ENCODE results near the gene PPP5C. TPM values are rescaled to one million over a fixed set of nuclear protein-coding genes. Genes with fewer than 3 reads are reported as not detected.

The PPP5C gene
- polyA plus RNA-seq, 1 donor from 2014 or later = 99.3 TPM

GRCh38 chr19:46422344-46422743, 75.5 kb downstream of the PPP5C start:
- H3K4me3 ChIP-seq (ENCODE audit: low read length) = no peak overlapping the region
- H2AFZ ChIP-seq (ENCODE audit: low read depth, low read length) = no peak overlapping the region
- no peaks in the 10 kb centered on the region for H3F3A ChIP-seq (ENCODE audit: insufficient read depth, low read length, poor library complexity, severe bottlenecking)
- no peaks in the 10 kb centered on the region for H3K36me3 ChIP-seq (ENCODE audit: insufficient read depth, low read length)
- peaks cover 7% of the 10 kb centered on the region for H3K79me2 ChIP-seq (replicated peaks; ENCODE audit: insufficient read depth, low read length)
- no peak for TF ChIP-seq SMC3 (conservative IDR thresholded peaks at IDR 0.05; ENCODE audit: poor library complexity)
- TF ChIP-seq POLR2AphosphoS5 (IDR thresholded peaks at IDR 0.05) = no peak
- no peak for TF ChIP-seq MXI1 (conservative IDR thresholded peaks at IDR 0.05; ENCODE audit: poor library complexity, severe bottlenecking)
- no peak for TF ChIP-seq REST (IDR thresholded peaks at IDR 0.05; ENCODE audit: borderline replicate concordance)
- no peak for TF ChIP-seq EZH2 (IDR thresholded peaks at IDR 0.05; ENCODE audit: borderline replicate concordance, insufficient read depth, low read length, poor library complexity, severe bottlenecking)
- no peak for TF ChIP-seq TAF1 (IDR thresholded peaks at IDR 0.05; ENCODE audit: low read depth)
- TF ChIP-seq, protein P1, sequence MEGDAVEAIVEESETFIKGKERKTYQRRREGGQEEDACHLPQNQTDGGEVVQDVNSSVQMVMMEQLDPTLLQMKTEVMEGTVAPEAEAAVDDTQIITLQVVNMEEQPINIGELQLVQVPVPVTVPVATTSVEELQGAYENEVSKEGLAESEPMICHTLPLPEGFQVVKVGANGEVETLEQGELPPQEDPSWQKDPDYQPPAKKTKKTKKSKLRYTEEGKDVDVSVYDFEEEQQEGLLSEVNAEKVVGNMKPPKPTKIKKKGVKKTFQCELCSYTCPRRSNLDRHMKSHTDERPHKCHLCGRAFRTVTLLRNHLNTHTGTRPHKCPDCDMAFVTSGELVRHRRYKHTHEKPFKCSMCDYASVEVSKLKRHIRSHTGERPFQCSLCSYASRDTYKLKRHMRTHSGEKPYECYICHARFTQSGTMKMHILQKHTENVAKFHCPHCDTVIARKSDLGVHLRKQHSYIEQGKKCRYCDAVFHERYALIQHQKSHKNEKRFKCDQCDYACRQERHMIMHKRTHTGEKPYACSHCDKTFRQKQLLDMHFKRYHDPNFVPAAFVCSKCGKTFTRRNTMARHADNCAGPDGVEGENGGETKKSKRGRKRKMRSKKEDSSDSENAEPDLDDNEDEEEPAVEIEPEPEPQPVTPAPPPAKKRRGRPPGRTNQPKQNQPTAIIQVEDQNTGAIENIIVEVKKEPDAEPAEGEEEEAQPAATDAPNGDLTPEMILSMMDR (IDR thresholded peaks at IDR 0.05; ENCODE audit: poor library complexity, severe bottlenecking) = no peak
- TF ChIP-seq RAD21 (conservative IDR thresholded peaks at IDR 0.05) = no peak
- TF ChIP-seq EP300 (conservative IDR thresholded peaks at IDR 0.05; ENCODE audit: poor library complexity, severe bottlenecking) = no peak
- H3K27me3 ChIP-seq (ENCODE audit: insufficient read depth, low read depth, low read length) = no peaks in the 10 kb centered on the region
- H3K27ac ChIP-seq (ENCODE audit: low read length) = no peak overlapping the region
- H3K4me2 ChIP-seq (ENCODE audit: low read length) = no peak overlapping the region
- no peaks in the 10 kb centered on the region for H4K20me1 ChIP-seq (ENCODE audit: insufficient read depth)
- H3K9me2 ChIP-seq (ENCODE audit: insufficient read depth, low read length) = no peaks in the 10 kb centered on the region
- H3K9me3 ChIP-seq (ENCODE audit: low read length) = no peaks in the 10 kb centered on the region
- no peak overlapping the region for H3K9ac ChIP-seq (ENCODE audit: low read length)

DNA sequence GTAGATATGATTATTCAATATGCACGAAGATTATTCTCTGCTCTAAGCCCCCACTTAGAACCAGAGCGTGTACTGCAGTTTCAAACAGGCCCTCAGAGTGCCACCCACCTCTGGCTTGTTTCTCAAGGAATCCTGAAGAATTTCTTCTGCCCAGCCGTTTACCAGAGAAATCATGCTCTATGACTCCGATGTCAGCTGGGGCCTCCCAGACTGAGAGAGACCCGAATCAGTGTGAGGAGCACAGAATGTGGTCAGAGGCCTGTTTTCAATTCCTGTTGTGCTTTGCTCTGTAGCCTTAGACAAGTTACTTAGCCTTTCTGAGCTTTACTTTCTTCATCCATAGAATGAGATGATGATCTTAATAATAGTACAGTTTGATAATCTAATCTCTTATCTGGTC, 76.3 kb downstream of the PPP5C start:
- Histone ChIP-seq H3K79me2 (replicated peaks; ENCODE audit: insufficient read depth, low read length) (peaks cover 15% of the 10 kb centered on the region), H3K4me3 (ENCODE audit: low read length) (no peak overlapping the region), H3K9me3 (ENCODE audit: low read length) (no peaks in the 10 kb centered on the region), H3F3A (ENCODE audit: insufficient read depth, low read length, poor library complexity, severe bottlenecking) (no peaks in the 10 kb centered on the region), H2AFZ (ENCODE audit: low read depth, low read length) (no peak overlapping the region), H3K36me3 (ENCODE audit: insufficient read depth, low read length) (no peaks in the 10 kb centered on the region), H3K4me2 (ENCODE audit: low read length) (no peak overlapping the region), H3K9me2 (ENCODE audit: insufficient read depth, low read length) (no peaks in the 10 kb centered on the region), H4K20me1 (ENCODE audit: insufficient read depth) (no peaks in the 10 kb centered on the region), H3K27ac (ENCODE audit: low read length) (no peak overlapping the region), H3K9ac (ENCODE audit: low read length) (no peak overlapping the region), H3K27me3 (ENCODE audit: insufficient read depth, low read depth, low read length) (no peaks in the 10 kb centered on the region)
- no peak for TF ChIP-seq REST (IDR thresholded peaks at IDR 0.05; ENCODE audit: borderline replicate concordance)
- TF ChIP-seq, protein P1 (IDR thresholded peaks at IDR 0.05; ENCODE audit: poor library complexity, severe bottlenecking) = no peak
- no peak for TF ChIP-seq MXI1 (conservative IDR thresholded peaks at IDR 0.05; ENCODE audit: poor library complexity, severe bottlenecking)
- TF ChIP-seq SMC3 (conservative IDR thresholded peaks at IDR 0.05; ENCODE audit: poor library complexity) = no peak
